Prostate gland (tissue), 2 donors: ENCODE data around the gene VAMP7.
"Not testable (repeated sequence)": the region's sequence is repeated elsewhere in the genome, so short reads cannot be mapped to it uniquely, and the experiment has no call there.

Experiments
- POLR2A ChIP-seq: fragments of 450-650 bp; IDR thresholded peaks from one replicate; pipeline ENCODE4 v1.6.1; 2016; ENCODE audit warnings: antibody characterized with exemption, mild to moderate bottlenecking
- TF ChIP-seq, protein P1 (sequence below), 4 experiments: fragments of 200-600 bp in 2 of 4; fragments of 450-650 bp in 2 of 4; sonication (generic) in 2 of 4; IDR thresholded peaks; 1 replicate in 3 of 4; 2 replicates in 1 of 4; pipeline ENCODE4 v1.5.1; 2016 to 2019; ENCODE audit warnings: antibody characterized with exemption in 4 of 4, mild to moderate bottlenecking in 2 of 4, moderate library complexity in 2 of 4

DNA sequence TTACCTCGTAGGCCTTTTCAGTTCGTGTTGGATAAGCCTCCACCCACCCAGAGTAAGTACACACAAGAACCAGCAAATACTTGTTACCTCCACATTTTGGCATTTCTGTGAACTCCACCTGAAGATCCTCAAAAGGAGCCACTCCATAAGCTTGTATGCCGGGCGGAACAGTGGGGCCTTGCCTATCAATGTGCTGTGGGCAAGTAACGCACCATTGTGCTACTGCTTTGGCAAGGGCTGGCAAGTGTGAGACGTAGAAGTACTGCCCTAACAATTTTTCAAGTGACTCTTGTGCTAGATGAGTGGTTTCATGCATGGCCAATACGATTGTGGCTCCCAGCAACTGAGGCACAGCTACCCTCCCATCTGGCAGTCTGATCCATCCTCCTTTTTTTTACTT, 91.1 kb downstream of the VAMP7 start:
- TF ChIP-seq, protein P1, sequence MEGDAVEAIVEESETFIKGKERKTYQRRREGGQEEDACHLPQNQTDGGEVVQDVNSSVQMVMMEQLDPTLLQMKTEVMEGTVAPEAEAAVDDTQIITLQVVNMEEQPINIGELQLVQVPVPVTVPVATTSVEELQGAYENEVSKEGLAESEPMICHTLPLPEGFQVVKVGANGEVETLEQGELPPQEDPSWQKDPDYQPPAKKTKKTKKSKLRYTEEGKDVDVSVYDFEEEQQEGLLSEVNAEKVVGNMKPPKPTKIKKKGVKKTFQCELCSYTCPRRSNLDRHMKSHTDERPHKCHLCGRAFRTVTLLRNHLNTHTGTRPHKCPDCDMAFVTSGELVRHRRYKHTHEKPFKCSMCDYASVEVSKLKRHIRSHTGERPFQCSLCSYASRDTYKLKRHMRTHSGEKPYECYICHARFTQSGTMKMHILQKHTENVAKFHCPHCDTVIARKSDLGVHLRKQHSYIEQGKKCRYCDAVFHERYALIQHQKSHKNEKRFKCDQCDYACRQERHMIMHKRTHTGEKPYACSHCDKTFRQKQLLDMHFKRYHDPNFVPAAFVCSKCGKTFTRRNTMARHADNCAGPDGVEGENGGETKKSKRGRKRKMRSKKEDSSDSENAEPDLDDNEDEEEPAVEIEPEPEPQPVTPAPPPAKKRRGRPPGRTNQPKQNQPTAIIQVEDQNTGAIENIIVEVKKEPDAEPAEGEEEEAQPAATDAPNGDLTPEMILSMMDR (IDR thresholded peaks at IDR 0.05): not testable (repeated sequence)
- not testable (repeated sequence) for TF ChIP-seq POLR2A
